Retinal pigment epithelial cell (primary cell): Measurements from ENCODE around the gene MEF2D.

Experiments
- DNase-seq: peaks from one replicate; pipeline ENCODE4 v3.0.0-alpha.2; 2010; ENCODE audit warnings: low read depth
- H3K4me3 ChIP-seq: 2 replicates; pipeline ENCODE4 v1.5.1; 2011; ENCODE audit warnings: mild to moderate bottlenecking, low read length, control low read depth, moderate library complexity
- TF ChIP-seq, protein P1 (sequence below): conservative IDR thresholded peaks from 2 replicates; pipeline ENCODE4 v1.5.1; 2011; ENCODE audit warnings: low read depth, low read length, control low read depth, inconsistent platforms

MEF2D gene

DNA sequence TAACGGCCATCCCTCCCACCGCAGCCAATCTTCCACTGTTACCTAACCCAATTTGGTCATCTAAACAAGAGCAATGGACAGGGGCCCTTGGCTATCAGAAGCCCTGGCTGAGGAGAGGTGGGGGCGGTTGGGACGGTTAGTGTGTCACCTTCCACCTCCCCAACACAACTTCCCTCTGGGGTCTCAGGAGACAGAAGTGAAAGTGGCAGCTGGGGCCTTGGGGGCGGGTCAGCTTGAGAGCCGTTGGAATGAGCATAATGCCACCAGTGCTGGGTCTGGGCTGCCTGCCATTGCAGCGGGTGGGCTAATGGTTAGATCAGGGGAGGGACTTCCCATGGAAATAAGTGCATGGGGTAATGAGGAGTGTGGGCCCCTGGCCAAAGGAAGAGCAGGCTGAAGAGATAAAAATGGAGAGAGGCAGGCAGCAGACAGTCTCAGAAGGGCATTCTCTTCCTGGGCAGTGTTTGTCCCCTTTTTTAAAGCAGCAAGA lies 7.9 kb downstream of the MEF2D start:
- TF ChIP-seq, protein P1, sequence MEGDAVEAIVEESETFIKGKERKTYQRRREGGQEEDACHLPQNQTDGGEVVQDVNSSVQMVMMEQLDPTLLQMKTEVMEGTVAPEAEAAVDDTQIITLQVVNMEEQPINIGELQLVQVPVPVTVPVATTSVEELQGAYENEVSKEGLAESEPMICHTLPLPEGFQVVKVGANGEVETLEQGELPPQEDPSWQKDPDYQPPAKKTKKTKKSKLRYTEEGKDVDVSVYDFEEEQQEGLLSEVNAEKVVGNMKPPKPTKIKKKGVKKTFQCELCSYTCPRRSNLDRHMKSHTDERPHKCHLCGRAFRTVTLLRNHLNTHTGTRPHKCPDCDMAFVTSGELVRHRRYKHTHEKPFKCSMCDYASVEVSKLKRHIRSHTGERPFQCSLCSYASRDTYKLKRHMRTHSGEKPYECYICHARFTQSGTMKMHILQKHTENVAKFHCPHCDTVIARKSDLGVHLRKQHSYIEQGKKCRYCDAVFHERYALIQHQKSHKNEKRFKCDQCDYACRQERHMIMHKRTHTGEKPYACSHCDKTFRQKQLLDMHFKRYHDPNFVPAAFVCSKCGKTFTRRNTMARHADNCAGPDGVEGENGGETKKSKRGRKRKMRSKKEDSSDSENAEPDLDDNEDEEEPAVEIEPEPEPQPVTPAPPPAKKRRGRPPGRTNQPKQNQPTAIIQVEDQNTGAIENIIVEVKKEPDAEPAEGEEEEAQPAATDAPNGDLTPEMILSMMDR, result no peak
- H3K4me3 ChIP-seq, result no peak overlapping the region
- no peak for DNase-seq

DNA sequence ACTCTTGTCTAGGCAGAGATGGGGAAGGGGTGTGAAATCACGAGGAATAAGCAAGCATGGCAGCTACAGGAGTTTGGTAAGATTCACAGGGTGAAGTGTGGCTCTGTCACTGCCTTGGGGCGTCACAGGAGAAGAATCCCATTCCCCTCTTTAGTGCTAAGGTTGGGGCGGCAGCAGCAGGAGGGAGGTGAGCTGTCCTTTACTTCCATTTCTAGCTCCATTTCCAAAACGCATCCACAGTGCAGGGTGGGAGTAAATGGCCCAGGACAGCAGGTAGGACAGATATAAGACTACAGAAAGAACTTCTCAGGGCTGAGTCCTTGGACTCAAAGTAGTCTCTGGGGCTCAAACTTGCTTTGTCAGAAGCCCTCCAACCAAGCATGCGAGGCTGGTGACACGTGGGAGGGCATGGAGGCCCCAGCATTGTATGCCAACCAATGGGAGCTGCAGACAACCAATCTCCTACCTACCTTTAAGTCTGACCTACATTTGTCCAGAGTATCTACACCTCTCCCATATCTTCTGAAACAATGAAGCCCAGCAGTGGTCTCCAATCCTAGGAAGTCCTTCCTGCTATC lies 8.5 kb downstream of the MEF2D start:
- DNase-seq, result no peak
- TF ChIP-seq, protein P1, result no peak
- no peak overlapping the region for H3K4me3 ChIP-seq

DNA sequence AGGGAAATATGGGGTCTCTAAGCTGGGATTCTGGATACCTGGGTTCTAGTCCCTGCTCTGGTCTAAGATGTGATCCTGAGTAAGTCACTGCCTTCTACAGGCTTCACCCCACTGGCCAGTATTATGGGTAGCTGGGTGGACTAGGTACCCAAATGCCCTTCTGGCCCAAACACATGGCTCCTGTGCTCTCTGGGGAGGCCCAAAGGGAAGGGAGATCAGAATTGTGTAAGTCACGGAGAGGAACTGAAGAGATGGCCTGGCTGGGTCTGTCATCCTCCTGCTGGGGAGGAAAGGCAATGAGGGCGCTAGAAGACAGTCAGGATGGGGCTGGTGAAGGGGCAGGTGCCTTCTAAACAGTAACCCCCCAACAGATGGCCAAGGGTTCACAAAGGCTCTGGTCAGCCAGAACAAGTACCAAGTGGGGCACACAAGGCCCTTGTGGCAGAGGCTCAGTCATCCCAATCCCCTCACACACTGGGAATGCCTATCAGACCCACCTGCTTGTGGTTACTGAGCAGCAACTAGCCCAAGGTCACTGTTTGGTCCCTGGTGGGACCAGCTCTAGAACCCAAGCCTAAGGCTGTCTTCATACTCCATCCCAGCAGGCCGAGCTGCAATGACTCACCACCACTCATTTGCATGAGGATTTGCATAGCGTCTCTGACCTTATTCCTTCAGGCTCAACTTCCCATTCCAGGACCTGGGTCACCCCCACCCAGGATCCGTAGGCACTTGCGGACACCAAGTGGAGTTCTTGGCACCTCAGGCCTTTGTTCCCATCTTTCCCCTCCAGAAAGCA lies 9.2 kb downstream of the MEF2D start:
- H3K4me3 ChIP-seq, result no peak overlapping the region
- no peak for DNase-seq
- TF ChIP-seq, protein P1, result no peak

DNA sequence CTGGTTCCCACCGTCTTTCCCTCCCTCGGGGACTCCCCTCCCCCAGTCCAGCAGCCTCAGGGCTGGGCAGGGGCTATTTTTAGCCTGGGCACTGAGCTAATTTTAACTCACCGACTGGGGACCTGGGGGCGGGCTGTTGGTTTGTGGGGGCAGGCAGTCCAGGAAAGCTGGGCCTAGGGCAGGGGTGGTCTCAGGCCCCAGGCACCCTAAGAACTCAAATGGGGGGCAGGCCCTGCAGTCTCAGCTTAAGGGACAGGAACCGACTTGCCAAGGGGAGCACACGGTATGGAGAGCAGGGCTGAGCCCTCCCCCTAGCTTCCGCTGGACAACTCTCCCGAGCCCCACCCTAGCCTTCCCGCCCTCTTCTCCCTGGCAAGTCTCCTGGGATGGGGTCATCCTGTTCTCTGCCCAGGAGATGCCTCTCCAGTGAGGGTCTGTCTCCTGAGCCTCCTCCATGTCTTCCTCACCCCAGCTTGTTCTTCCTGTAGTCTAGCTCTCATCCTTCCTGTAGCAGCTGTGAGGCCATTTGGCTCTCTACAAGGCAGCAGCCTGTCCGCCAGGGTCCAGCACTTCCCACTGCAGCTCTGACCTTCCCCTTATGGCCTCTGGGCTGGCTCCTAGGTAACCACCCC lies 10.1 kb downstream of the MEF2D start:
- TF ChIP-seq, protein P1, result peak; percentile 28
- peak overlapping the region; percentile 17 for H3K4me3 ChIP-seq
- no peak for DNase-seq

DNA sequence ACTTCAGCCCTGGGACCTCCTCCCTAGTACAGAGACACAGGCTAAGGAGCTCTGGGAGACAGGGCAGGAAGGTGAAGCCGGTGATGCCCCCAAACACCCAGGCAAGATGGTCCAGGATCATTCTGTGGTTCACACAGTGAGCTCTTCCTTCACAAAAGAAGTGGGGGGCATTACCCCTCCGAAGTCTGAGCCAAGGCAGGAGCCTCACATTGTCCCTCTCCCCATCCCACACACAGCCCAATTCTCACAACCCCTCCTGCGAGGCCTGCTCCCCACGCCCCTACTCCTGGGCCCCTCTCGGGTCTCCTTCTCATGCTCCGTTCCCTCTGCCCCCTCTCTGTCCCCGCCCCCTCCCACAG lies 10.7 kb downstream of the MEF2D start:
- peak overlapping the region; percentile 17 for H3K4me3 ChIP-seq
- TF ChIP-seq, protein P1, result no peak
- no peak for DNase-seq

DNA sequence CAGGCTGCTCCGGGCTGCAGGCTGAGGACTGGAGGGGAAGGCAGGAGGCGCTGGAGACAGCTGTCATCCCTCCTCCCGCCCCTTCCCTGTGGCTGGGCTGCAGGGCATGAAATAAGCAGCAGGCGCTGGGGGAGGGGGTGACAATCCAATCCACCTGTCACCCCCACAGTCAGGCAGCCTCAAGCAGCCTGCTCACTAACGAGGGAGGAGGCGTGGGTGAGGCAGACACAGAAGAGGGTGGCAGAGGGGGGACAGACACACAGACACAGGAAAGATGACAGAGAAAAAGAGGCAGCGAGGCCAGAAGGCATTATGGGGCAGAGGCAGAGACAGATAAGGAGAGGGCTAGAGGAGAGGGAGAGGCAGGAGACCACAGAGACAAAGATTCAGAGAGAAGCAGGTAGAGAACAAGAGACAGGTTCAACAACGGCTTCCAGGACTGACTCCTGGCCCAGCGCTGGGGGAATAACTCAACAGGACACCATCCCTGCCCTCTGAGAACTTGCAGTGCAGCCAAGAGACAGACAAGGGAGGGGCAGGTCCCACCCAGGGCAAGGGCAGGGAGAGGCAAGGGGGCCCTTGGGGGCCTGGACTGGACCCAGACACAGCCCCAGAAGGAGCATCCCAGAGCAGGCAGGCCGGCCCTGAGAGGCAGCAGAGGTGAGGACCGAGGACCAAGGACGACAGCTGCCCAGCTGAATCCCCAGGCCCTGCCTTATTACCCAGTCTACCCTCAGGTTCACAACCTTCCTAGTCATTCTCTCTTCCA lies 11.2 kb downstream of the MEF2D start:
- no peak overlapping the region for H3K4me3 ChIP-seq
- TF ChIP-seq, protein P1, result peak; percentile 27
- DNase-seq, result no peak
